H1 (cell line): ENCODE data around the gene TNFRSF1A. TPM values are rescaled to one million over a fixed set of nuclear protein-coding genes. Genes with fewer than 3 reads are reported as not detected.

Source experiments
- CTCF ChIA-PET: fragments of 300-600 bp; sonication (Branson Sonifier 250); formaldehyde crosslinking; loops from one replicate; lab custom pipeline; 2021; ENCODE audit not compliant: partially characterized antibody; lab: Charles Lee
- POLR2A ChIA-PET: fragments of 300-600 bp; sonication (Branson Sonifier 250); formaldehyde crosslinking; loops from one replicate; lab custom pipeline; 2021; ENCODE audit warnings: inconsistent platforms; ENCODE audit not compliant: partially characterized antibody; lab: Charles Lee
- DNase-seq, 2 experiments: peaks; one replicate each; pipeline versions ENCODE4 v3.0.0 to v3.0.0-alpha.2; 2010 to 2022; ENCODE audit warnings: low spot score in 2 of 2, low read depth in 1 of 2, mixed read lengths in 1 of 2
- FAIRE-seq: peaks from 2 replicates; lab custom pipeline; 2011; peaks lifted over from hg19 to GRCh38; lab: Jason Lieb, UNC
- H2AFZ ChIP-seq: 2 replicates; pipeline ENCODE4 v1.8.1; 2012; ENCODE audit warnings: low read length, inconsistent platforms
- H2AK5ac ChIP-seq: 2 replicates; pipeline ENCODE4 v1.6.1; 2013; ENCODE audit warnings: low read depth, low read length
- H2BK120ac ChIP-seq: replicated peaks from 2 replicates; pipeline ENCODE3; 2013; ENCODE audit warnings: low read depth, low read length, inconsistent platforms
- H2BK12ac ChIP-seq: 2 replicates; pipeline ENCODE4 v1.6.1; 2013; ENCODE audit warnings: low read depth, low read length
- H2BK15ac ChIP-seq: 2 replicates; pipeline ENCODE4 v1.6.1; 2013; ENCODE audit warnings: low read length
- H2BK20ac ChIP-seq: 2 replicates; pipeline ENCODE4 v1.6.1; 2013; ENCODE audit warnings: low read length
- H2BK5ac ChIP-seq: 2 replicates; pipeline ENCODE4 v1.6.1; 2013; ENCODE audit warnings: low read depth, low read length
- H3K14ac ChIP-seq: 2 replicates; pipeline ENCODE4 v1.6.1; 2013; ENCODE audit warnings: inconsistent platforms; ENCODE audit not compliant: insufficient read length
- H3K18ac ChIP-seq: 2 replicates; pipeline ENCODE4 v1.6.1; 2013; ENCODE audit warnings: low read length; ENCODE audit errors: extremely low read depth
- H3K23ac ChIP-seq: 2 replicates; pipeline ENCODE4 v1.6.1; 2013; ENCODE audit warnings: inconsistent platforms; ENCODE audit not compliant: insufficient read length
- H3K23me2 ChIP-seq: 2 replicates; pipeline ENCODE4 v1.6.1; 2013; ENCODE audit warnings: low read depth, low read length
- H3K27ac ChIP-seq: 2 replicates; pipeline ENCODE4 v1.6.1; 2011; ENCODE audit warnings: low read depth, low read length, inconsistent platforms
- H3K27me3 ChIP-seq, 4 experiments: replicated peaks in 1 of 4; 1 replicate in 1 of 4; 2 replicates in 3 of 4; pipeline versions ENCODE4 v1.6.1 to v1.8.1; 2011 to 2013; ENCODE audit warnings: low read length in 3 of 4, mild to moderate bottlenecking in 3 of 4, inconsistent platforms in 2 of 4, mixed read lengths in 2 of 4, moderate library complexity in 1 of 4; ENCODE audit not compliant: control insufficient read depth in 3 of 4, insufficient read depth in 3 of 4; ENCODE audit errors: extremely low read depth in 1 of 4
- H3K36me3 ChIP-seq, 4 experiments: 2 replicates each; pipeline versions ENCODE4 v1.6.1 to v1.8.1; 2011 to 2013; ENCODE audit warnings: mild to moderate bottlenecking in 4 of 4, low read length in 3 of 4, moderate library complexity in 2 of 4, control low read depth in 1 of 4, inconsistent platforms in 1 of 4; ENCODE audit not compliant: insufficient read depth in 4 of 4, control insufficient read depth in 2 of 4
- H3K4ac ChIP-seq: replicated peaks from 2 replicates; pipeline ENCODE3; 2013; ENCODE audit warnings: low read length, low read depth, mixed read lengths, inconsistent platforms; ENCODE audit not compliant: insufficient read length
- H3K4me1 ChIP-seq, 4 experiments: replicated peaks in 1 of 4; 1 replicate in 1 of 4; 2 replicates in 3 of 4; pipeline versions ENCODE4 v1.6.1 to v1.8.1; 2011 to 2013; ENCODE audit warnings: low read length in 3 of 4, inconsistent platforms in 2 of 4, mixed read lengths in 1 of 4; ENCODE audit not compliant: insufficient read depth in 4 of 4, control insufficient read depth in 3 of 4
- H3K4me2 ChIP-seq, 2 experiments: 2 replicates each; pipeline versions ENCODE4 v1.6.1 to v1.8.1; 2011 to 2013; ENCODE audit warnings: low read depth in 2 of 2, low read length in 2 of 2, control low read depth in 1 of 2, inconsistent platforms in 1 of 2, mild to moderate bottlenecking in 1 of 2; ENCODE audit not compliant: insufficient read depth in 1 of 2
- H3K4me3 ChIP-seq, 4 experiments: fragments of 200-600, 300-600 bp in 1 of 4; sonication (generic), shearing (Covaris generic), sonication (Bioruptor Twin) in 1 of 4; 2 replicates each; pipeline versions ENCODE4 v1.5.1 to v1.8.1; 2011 to 2016; ENCODE audit warnings: low read length in 4 of 4, low read depth in 3 of 4, control low read depth in 2 of 4, inconsistent platforms in 2 of 4, mild to moderate bottlenecking in 2 of 4, mixed read lengths in 1 of 4, moderate library complexity in 1 of 4; ENCODE audit not compliant: insufficient read depth in 2 of 4; ENCODE audit errors: extremely low read depth in 1 of 4
- H3K56ac ChIP-seq: replicated peaks from 2 replicates; pipeline ENCODE3; 2013; ENCODE audit warnings: low read depth, mild to moderate bottlenecking, mixed read lengths, low read length, inconsistent platforms; ENCODE audit not compliant: insufficient read length
- H3K79me1 ChIP-seq: 2 replicates; pipeline ENCODE4 v1.6.1; 2013; ENCODE audit warnings: low read depth, low read length, control low read depth
- H3K79me2 ChIP-seq, 2 experiments: 2 replicates each; pipeline versions ENCODE4 v1.6.1 to v1.8.1; 2012 to 2013; ENCODE audit warnings: low read length in 2 of 2, mild to moderate bottlenecking in 2 of 2, inconsistent platforms in 1 of 2; ENCODE audit not compliant: insufficient read depth in 2 of 2, control insufficient read depth in 1 of 2
- H3K9ac ChIP-seq, 4 experiments: replicated peaks in 1 of 4; 1 replicate in 1 of 4; 2 replicates in 3 of 4; pipeline versions ENCODE4 v1.6.1 to v1.8.1; 2011 to 2013; ENCODE audit warnings: low read depth in 3 of 4, low read length in 3 of 4, control low read depth in 2 of 4, mild to moderate bottlenecking in 2 of 4, moderate library complexity in 2 of 4, inconsistent platforms in 1 of 4; ENCODE audit errors: extremely low read depth in 1 of 4
- H3K9me3 ChIP-seq, 2 experiments: 2 replicates each; pipeline versions ENCODE4 v1.6.1 to v1.8.1; 2012 to 2013; ENCODE audit warnings: mild to moderate bottlenecking in 2 of 2, moderate library complexity in 2 of 2, control low read depth in 1 of 2, inconsistent platforms in 1 of 2, low read depth in 1 of 2, low read length in 1 of 2, mixed read lengths in 1 of 2; ENCODE audit not compliant: insufficient read depth in 2 of 2
- H4K20me1 ChIP-seq, 2 experiments: replicated peaks in 1 of 2; 2 replicates each; pipeline versions ENCODE3 to v1.8.1; 2011 to 2013; ENCODE audit warnings: inconsistent platforms in 2 of 2, low read length in 2 of 2, mild to moderate bottlenecking in 1 of 2; ENCODE audit not compliant: insufficient read depth in 2 of 2, control insufficient read depth in 1 of 2
- H4K5ac ChIP-seq: 2 replicates; pipeline ENCODE4 v1.6.1; 2013; ENCODE audit warnings: low read length, low read depth, mixed read lengths, inconsistent platforms; ENCODE audit not compliant: insufficient read length
- H4K8ac ChIP-seq: 2 replicates; pipeline ENCODE4 v1.8.0; 2013; ENCODE audit warnings: mild to moderate bottlenecking, moderate library complexity, low read length, inconsistent platforms; ENCODE audit not compliant: insufficient read depth; ENCODE audit errors: extremely low read depth
- H4K91ac ChIP-seq: replicated peaks from 2 replicates; pipeline ENCODE3; 2013; ENCODE audit warnings: low read length, mixed read lengths, inconsistent platforms; ENCODE audit not compliant: insufficient read length
- BCL11A ChIP-seq, 2 experiments: IDR thresholded peaks; one replicate each; pipeline ENCODE4 v1.6.1; 2011; ENCODE audit warnings: low read depth in 2 of 2, low read length in 2 of 2, mild to moderate bottlenecking in 2 of 2
- CBX5 ChIP-seq: fragments of 300-800, 300-1000 bp; sonication (generic); IDR thresholded peaks from 2 replicates; pipeline ENCODE4 v1.7.1; 2016; ENCODE audit warnings: antibody characterized with exemption, low read length, low read depth
- EZH2 ChIP-seq: fragments of 200-600 bp; sonication (generic); IDR thresholded peaks from 2 replicates; pipeline ENCODE4 v1.7.1; 2012; ENCODE audit warnings: low read depth, mild to moderate bottlenecking, moderate library complexity, low read length, inconsistent platforms; ENCODE audit not compliant: severe bottlenecking
- JUND ChIP-seq: IDR thresholded peaks from 2 replicates; pipeline ENCODE4 v1.6.1; 2011; ENCODE audit warnings: mild to moderate bottlenecking, improper control_type of control experiment, low read length
- SAP30 ChIP-seq: fragments of 300-600 bp; sonication (generic); IDR thresholded peaks from 2 replicates; pipeline ENCODE4 v1.7.1; 2012; ENCODE audit warnings: low read length, moderate library complexity, mild to moderate bottlenecking, inconsistent platforms; ENCODE audit not compliant: insufficient read depth, insufficient replicate concordance
- TCF12 ChIP-seq: IDR thresholded peaks from 2 replicates; pipeline ENCODE4 v1.6.1; 2011; ENCODE audit warnings: low read depth, mild to moderate bottlenecking, low read length
- WGBS, 2 experiments: shearing (Covaris generic) in 1 of 2; methylation state at CpG; one replicate each; pipeline versions ENCODE4 v1.1.6 to v1.1.7; 2013 to 2015; ENCODE audit warnings: low lambda C conversion rate in 2 of 2, mixed read lengths in 2 of 2, inconsistent platforms in 1 of 2, low coverage in 1 of 2, missing lambda C conversion rate in 1 of 2; ENCODE audit not compliant: insufficient replicate concordance in 2 of 2, insufficient coverage in 1 of 2, insufficient read length in 1 of 2; ENCODE audit errors: extremely low coverage in 1 of 2, missing lambda C conversion rate in 1 of 2; 5-methylcytosine and 5-hydroxymethylcytosine counted together
- polyA plus RNA-seq, 7 experiments: library from polyadenylated mRNA; depleted of rRNA in 3 of 7; stranded (reverse) in 5 of 7; unstranded in 2 of 7; fragments of >200 nt in 5 of 7; fragments of 200-250 nt in 2 of 7; gene quantifications; 1 replicate in 5 of 7; 2 replicates in 1 of 7; 4 replicates in 1 of 7; pipeline versions ENCODE4 v1.2.1 to v1.2.3, GENCODE V29; 2011 to 2013; ENCODE audit warnings: missing spikeins in 2 of 7, mixed read lengths in 2 of 7
- total RNA-seq: library from RNA; stranded (reverse); fragmentation: NEBNext Ultra II Directional; extraction: Animal tissue kit (Norgen Biotek cat#: 25700); gene quantifications from 2 replicates; pipeline ENCODE4 v1.2.1, GENCODE V29; 2021

TNFRSF1A gene
- total and polyA plus RNA-seq, 2 of the 8 experiments (the other 6 are each of a cell fraction or from before 2014, with no cell fraction given): 28.7 to 42.1 TPM

- DNase-seq: no peak
- H4K20me1 ChIP-seq: peaks cover 0 to 2% of the 10 kb centered on the region in 2 experiments
- H3K4me3 ChIP-seq: no peak overlapping the region
- H3K9me3 ChIP-seq: no peaks in the 10 kb centered on the region
- H2AK5ac ChIP-seq: peak overlapping the region; percentile 14; the same call in 1 of the 2 replicates
- no peak overlapping the region for H2BK120ac ChIP-seq
- no peak overlapping the region for H3K23ac ChIP-seq
- peaks cover 4 to 26% (median 20%) of the 10 kb centered on the region in 4 experiments for H3K4me1 ChIP-seq
- peaks cover 3 to 11% (median 7%) of the 10 kb centered on the region in 4 experiments; a peak in 4 of 8 replicates for H3K36me3 ChIP-seq
- peaks cover 6% of the 10 kb centered on the region; the same call in 1 of the 2 replicates for H3K23me2 ChIP-seq
- ChIA-PET POLR2A (interaction anchor here (0.9 to 3.8 kb wide), 8 partner anchors 11 to 254 kb away, joined by 3 to 24 read pairs (median 3); partner anchors contain the start of gene GAPDH), CTCF (interaction anchor here (0.7 to 2.7 kb wide), 5 partner anchors 11 to 226 kb away, joined by 3 to 8 read pairs (median 4); no protein-coding TSS in a partner anchor)
- H2BK5ac ChIP-seq: no peak overlapping the region
- H4K91ac ChIP-seq: no peak overlapping the region
- no peak overlapping the region for H3K27ac ChIP-seq
- no peak overlapping the region for H2AFZ ChIP-seq
- 88% methylated on average over 8 of the region's 8 CpGs; no CpG with 5 or more reads in 1 of the 2 experiments for WGBS, 2 experiments
- TF ChIP-seq SAP30: no peak
- TF ChIP-seq TCF12: no peak
- no peak for TF ChIP-seq BCL11A (IDR thresholded peaks at IDR 0.05; ENCODE audit: low read depth in 2 of 2, low read length in 2 of 2)
- TF ChIP-seq JUND: no peak
- TF ChIP-seq CBX5: no peak
- no peak for TF ChIP-seq EZH2
- H3K79me2 ChIP-seq: no peaks in the 10 kb centered on the region
- H3K14ac ChIP-seq: no peak overlapping the region
- H3K4ac ChIP-seq: peak overlapping the region; percentile 14
- peak overlapping the region; percentile 5 for H4K5ac ChIP-seq
- H4K8ac ChIP-seq: no peak overlapping the region
- H2BK12ac ChIP-seq: no peak overlapping the region
- H3K9ac ChIP-seq: no peak overlapping the region
- no peak overlapping the region for H2BK20ac ChIP-seq
- FAIRE-seq: no peak
- H3K27me3 ChIP-seq: peaks cover 0 to 4% (median 2%) of the 10 kb centered on the region in 4 experiments; a peak in 4 of 7 replicates
- no peak overlapping the region for H3K56ac ChIP-seq
- peak overlapping the region; percentile 88; the same call in 1 of the 2 replicates for H2BK15ac ChIP-seq
- H3K4me2 ChIP-seq: peak overlapping the region; percentile 47 to 72; a peak in 1 of 4 replicates
- H3K18ac ChIP-seq: no peak overlapping the region; the same call in 1 of the 2 replicates
- no peaks in the 10 kb centered on the region for H3K79me1 ChIP-seq
Measured at GRCh38 chr12:6311822-6312528, 29.9 kb downstream of the TNFRSF1A start.
